Colonic mucosa (tissue), 2 donors: ENCODE measurements around the gene GLYATL1. TPM values are rescaled to one million over a fixed set of nuclear protein-coding genes. Genes with fewer than 3 reads are reported as not detected.

ENCODE experiments used
- total RNA-seq, 2 donors: library from RNA; stranded (reverse); fragmentation: NEBNext Ultra II Directional in 1 of 2; extraction: Animal tissue kit (Norgen Biotek cat#: 25700) in 1 of 2; gene quantifications; one replicate each; pipeline ENCODE4 v1.2.1, GENCODE V29; 2021
- donor health status: DM: no; HTN: no; CAD: no.
- donor health status: DM: no; HTN: no; CAD: no.

The GLYATL1 gene
- total RNA-seq, 2 donors from 2014 or later = 0.72 to 1.6 TPM

Other genes starting within 250 kb of the GLYATL1 start
- not detected for gene GLYAT, start 207.5 kb upstream of the GLYATL1 start, total RNA-seq
- under 1 TPM in 1 of 2 donors, not detected in 1; 0.22 TPM for gene GLYATL2, start 94.8 kb upstream of the GLYATL1 start, total RNA-seq
- gene GLYATL1B, start 146.8 kb downstream of the GLYATL1 start, total RNA-seq = not detected
- 10 to 100 TPM in 1 of 2 donors, 1 to 10 TPM in 1; 7.9 to 27.5 TPM for gene FAM111B, start 167.7 kb downstream of the GLYATL1 start, total RNA-seq
- 10 to 100 TPM; 24.9 to 38.1 TPM for gene FAM111A, start 203.4 kb downstream of the GLYATL1 start, total RNA-seq
- 10 to 100 TPM; 54.7 to 59.7 TPM for gene DTX4, start 232.6 kb downstream of the GLYATL1 start, total RNA-seq